ENCODE data around the gene KRT31. TPM values are rescaled to one million over a fixed set of nuclear protein-coding genes. Genes with fewer than 3 reads are reported as not detected.
"Not testable (repeated sequence)": the region's sequence is repeated elsewhere in the genome, so short reads cannot be mapped to it uniquely, and the experiment has no call there.

Gene KRT31
- total RNA-seq, 1 donor from 2014 or later: not detected

DNA sequence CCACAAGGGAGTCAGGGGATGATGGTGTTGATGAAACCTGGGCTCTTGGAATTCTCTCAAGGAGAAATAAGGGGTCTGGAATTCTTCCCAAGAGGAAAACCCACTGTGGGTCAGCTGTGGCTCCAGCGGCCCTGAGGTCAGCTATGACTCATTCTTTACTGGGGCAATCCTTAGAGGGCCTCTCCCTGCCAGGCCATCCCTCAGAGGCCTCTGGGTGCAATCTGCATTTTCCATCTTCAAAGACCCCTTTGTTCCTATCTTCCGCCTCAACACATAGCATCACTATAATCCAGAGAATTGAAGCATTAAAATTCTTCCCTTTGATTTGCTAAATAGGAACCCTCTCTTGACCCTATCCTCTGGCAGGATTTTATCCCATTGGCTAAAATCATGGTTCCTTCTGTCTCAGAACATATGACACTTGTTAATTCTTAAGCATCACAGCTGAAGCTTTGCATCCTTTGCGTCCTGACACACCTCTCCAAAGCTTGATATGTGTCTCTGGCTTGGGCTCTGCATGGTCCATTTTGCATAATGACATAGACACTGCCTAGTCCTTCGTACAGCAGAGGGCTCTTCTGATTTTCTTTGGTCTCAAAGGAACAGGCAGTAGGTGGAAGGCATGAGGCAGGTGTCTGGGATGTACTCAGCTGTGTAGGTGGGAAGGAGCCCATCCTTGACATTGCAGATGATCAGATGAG, 31.3 kb upstream of the KRT31 start:
- Histone ChIP-seq H4K20me1 (ENCODE audit: low read depth) (no peaks in the 10 kb centered on the region), H3K4me3 (no peak overlapping the region), H3K9ac (no peak overlapping the region), H3K4me1 (peaks cover 4% of the 10 kb centered on the region), H3F3A (ENCODE audit: low read depth) (no peaks in the 10 kb centered on the region), H3K27me3 (no peaks in the 10 kb centered on the region), H2AFZ (replicated peaks) (no peak overlapping the region), H3K9me3 (ENCODE audit: low read depth) (no peaks in the 10 kb centered on the region), H3K4me2 (no peak overlapping the region), H3K27ac (no peak overlapping the region), H3K79me2 (ENCODE audit: low read depth) (no peaks in the 10 kb centered on the region), H3K36me3 (no peaks in the 10 kb centered on the region)
- Mint-ChIP-seq H3K9me3 (no peaks in the 10 kb centered on the region), H3K36me3 (no peaks in the 10 kb centered on the region), H3K4me1 (peaks cover 10% of the 10 kb centered on the region), H3K27ac (no peak overlapping the region), H3K4me3 (no peak overlapping the region), H3K27me3 (ENCODE audit: insufficient read depth, low read depth) (peaks cover 3% of the 10 kb centered on the region)
- peak; percentile 16 for DNase-seq (ENCODE audit: low spot score)
- no peak for TF ChIP-seq EZH2 (IDR thresholded peaks at IDR 0.05)
- TF ChIP-seq, protein P1, sequence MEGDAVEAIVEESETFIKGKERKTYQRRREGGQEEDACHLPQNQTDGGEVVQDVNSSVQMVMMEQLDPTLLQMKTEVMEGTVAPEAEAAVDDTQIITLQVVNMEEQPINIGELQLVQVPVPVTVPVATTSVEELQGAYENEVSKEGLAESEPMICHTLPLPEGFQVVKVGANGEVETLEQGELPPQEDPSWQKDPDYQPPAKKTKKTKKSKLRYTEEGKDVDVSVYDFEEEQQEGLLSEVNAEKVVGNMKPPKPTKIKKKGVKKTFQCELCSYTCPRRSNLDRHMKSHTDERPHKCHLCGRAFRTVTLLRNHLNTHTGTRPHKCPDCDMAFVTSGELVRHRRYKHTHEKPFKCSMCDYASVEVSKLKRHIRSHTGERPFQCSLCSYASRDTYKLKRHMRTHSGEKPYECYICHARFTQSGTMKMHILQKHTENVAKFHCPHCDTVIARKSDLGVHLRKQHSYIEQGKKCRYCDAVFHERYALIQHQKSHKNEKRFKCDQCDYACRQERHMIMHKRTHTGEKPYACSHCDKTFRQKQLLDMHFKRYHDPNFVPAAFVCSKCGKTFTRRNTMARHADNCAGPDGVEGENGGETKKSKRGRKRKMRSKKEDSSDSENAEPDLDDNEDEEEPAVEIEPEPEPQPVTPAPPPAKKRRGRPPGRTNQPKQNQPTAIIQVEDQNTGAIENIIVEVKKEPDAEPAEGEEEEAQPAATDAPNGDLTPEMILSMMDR (IDR thresholded peaks at IDR 0.05): no peak
- TF ChIP-seq EZH2phosphoT487 (IDR thresholded peaks at IDR 0.05): no peak

DNA sequence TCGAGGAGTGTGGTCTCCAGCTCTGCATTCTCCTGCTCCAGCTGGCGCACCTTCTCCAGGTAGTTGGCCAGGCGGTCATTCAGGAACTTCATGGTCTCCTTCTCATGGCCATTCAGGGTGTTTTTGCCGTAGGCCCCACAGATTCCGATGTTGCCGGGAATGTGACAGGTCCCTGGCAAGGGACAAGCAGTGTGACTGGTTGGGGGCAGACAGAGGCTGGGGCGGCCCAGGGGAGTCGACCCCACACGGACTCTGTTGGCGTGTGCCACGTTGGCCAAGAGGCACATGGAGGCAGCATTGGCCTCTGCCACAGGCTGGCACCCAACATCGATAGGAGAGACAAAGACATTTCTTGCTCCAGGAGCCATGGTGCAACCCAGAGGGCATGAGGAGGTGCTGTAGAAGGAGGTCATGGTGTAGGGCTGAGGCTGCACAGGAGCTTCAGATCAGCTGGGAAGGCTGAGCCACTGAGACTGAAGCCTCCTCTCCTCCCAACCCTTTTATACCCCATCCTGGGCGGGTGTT, 26.8 kb upstream of the KRT31 start, which contains the start of gene KRT37:
KRT37 (minus strand) TSS at position 475 of the 525 bp plus-strand sequence; CDS start at position 413, 62 bp downstream.
- no peaks in the 10 kb centered on the region for H3K9me3 ChIP-seq (ENCODE audit: low read depth)
- DNase-seq (ENCODE audit: low spot score): no peak
- H3F3A ChIP-seq (ENCODE audit: low read depth): no peaks in the 10 kb centered on the region
- H2AFZ ChIP-seq (replicated peaks): no peak within 1 kb of the TSS
- H3K9ac ChIP-seq: no peak within 1 kb of the TSS
- no peak within 1 kb of the TSS for H3K4me3 ChIP-seq
- H3K36me3 Mint-ChIP-seq: no peaks in the 10 kb centered on the region
- H3K79me2 ChIP-seq (ENCODE audit: low read depth): no peaks in the 10 kb centered on the region
- H3K9me3 Mint-ChIP-seq: no peaks in the 10 kb centered on the region
- no peak within 1 kb of the TSS for H3K27ac ChIP-seq
- no peaks in the 10 kb centered on the region for H4K20me1 ChIP-seq (ENCODE audit: low read depth)
- H3K4me2 ChIP-seq: no peak within 1 kb of the TSS
- H3K36me3 ChIP-seq: no peaks in the 10 kb centered on the region
- H3K4me3 Mint-ChIP-seq: no peak within 1 kb of the TSS
- peaks cover 4% of the 10 kb centered on the region for H3K27me3 Mint-ChIP-seq (ENCODE audit: insufficient read depth, low read depth)
- no peak within 1 kb of the TSS for H3K27ac Mint-ChIP-seq
- H3K4me1 ChIP-seq: peaks cover 4% of the 10 kb centered on the region
- no peaks in the 10 kb centered on the region for H3K27me3 ChIP-seq
- TF ChIP-seq EZH2 (IDR thresholded peaks at IDR 0.05) (no peak), EZH2phosphoT487 (IDR thresholded peaks at IDR 0.05) (no peak)
- TF ChIP-seq, protein P1 (IDR thresholded peaks at IDR 0.05): no peak
- peaks cover 8% of the 10 kb centered on the region for H3K4me1 Mint-ChIP-seq

DNA sequence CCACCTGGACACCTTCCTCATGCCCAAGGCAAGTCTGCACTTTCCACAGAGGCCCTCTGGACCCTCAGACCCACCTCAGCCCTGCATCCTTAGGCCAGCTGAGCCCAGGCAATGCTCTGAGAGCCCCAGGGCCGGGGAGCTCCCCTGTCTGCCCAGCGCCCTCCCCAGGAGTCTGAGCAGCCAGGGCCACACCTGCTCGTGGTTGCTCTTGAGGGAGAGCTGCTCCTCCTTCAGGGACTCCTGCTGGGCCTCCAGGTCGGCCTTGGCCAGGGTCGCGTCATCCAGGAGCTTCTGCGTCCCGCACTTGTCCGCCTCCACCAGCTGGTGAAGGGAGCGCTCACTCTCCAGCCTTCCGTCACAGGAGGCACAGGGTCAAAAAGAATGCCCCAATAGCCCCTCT, 25.2 kb upstream of the KRT31 start:
- H3K27me3 Mint-ChIP-seq (ENCODE audit: insufficient read depth, low read depth); H3K27me3 ChIP-seq; H3F3A ChIP-seq (ENCODE audit: low read depth); H4K20me1 ChIP-seq (ENCODE audit: low read depth); H2AFZ ChIP-seq (replicated peaks); H3K4me2 ChIP-seq; H3K79me2 ChIP-seq (ENCODE audit: low read depth); H3K4me3 Mint-ChIP-seq; H3K4me1 ChIP-seq; H3K4me1 Mint-ChIP-seq; H3K36me3 Mint-ChIP-seq; H3K36me3 ChIP-seq; H3K9me3 Mint-ChIP-seq; H3K4me3 ChIP-seq; H3K27ac ChIP-seq; H3K9me3 ChIP-seq (ENCODE audit: low read depth); H3K27ac Mint-ChIP-seq; DNase-seq (ENCODE audit: low spot score); H3K9ac ChIP-seq: not testable (repeated sequence)

DNA sequence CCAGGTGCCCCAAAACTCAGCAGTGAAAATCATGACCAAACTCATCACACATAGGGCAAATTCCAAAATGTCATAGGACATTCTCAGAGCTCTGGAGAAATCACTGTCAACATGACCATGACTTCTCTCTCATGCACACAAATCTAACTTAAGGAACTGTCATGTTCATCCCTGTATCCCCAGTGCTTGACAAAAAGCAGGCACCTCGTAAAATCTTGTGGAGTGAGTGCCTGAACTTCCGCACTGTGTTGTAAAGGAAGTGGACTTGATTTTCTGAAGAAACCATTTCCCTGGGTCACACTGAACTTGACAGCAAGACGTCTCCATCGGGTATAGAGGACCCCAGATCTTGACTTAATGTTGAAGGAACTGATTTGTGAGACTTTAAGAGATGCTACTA, 24.2 kb upstream of the KRT31 start:
- Histone ChIP-seq H3K4me3 (no peak overlapping the region), H3K4me1 (no peaks in the 10 kb centered on the region), H3K27ac (no peak overlapping the region), H3K36me3 (no peaks in the 10 kb centered on the region), H4K20me1 (ENCODE audit: low read depth) (no peaks in the 10 kb centered on the region), H3K79me2 (ENCODE audit: low read depth) (no peaks in the 10 kb centered on the region), H3K9me3 (ENCODE audit: low read depth) (no peaks in the 10 kb centered on the region), H3K27me3 (no peaks in the 10 kb centered on the region), H3K9ac (no peak overlapping the region), H3K4me2 (no peak overlapping the region), H2AFZ (replicated peaks) (no peak overlapping the region), H3F3A (ENCODE audit: low read depth) (no peaks in the 10 kb centered on the region)
- TF ChIP-seq EZH2 (IDR thresholded peaks at IDR 0.05) (no peak), EZH2phosphoT487 (IDR thresholded peaks at IDR 0.05) (no peak)
- TF ChIP-seq, protein P1 (IDR thresholded peaks at IDR 0.05): no peak
- Mint-ChIP-seq H3K9me3 (no peaks in the 10 kb centered on the region), H3K4me3 (no peak overlapping the region), H3K27me3 (ENCODE audit: insufficient read depth, low read depth) (peaks cover 4% of the 10 kb centered on the region), H3K36me3 (no peaks in the 10 kb centered on the region), H3K27ac (no peak overlapping the region), H3K4me1 (no peaks in the 10 kb centered on the region)
- DNase-seq (ENCODE audit: low spot score): no peak

Measured in neural progenitor cell (in vitro differentiated cells).